RWPE2 (cell line): ENCODE data around the gene ZNF213.
"Not testable (repeated sequence)": the region's sequence is repeated elsewhere in the genome, so short reads cannot be mapped to it uniquely, and the experiment has no call there.

ENCODE experiments used
- ATAC-seq: fragments of 200-7000 bp; cut with Tn5 transposase; 3 replicates; pipeline ENCODE4 v1.9.1; 2021; ENCODE audit warnings: low read depth
- DNase-seq: peaks from one replicate; pipeline ENCODE4 v3.0.0-alpha.2; 2020; ENCODE audit warnings: low spot score
- H3K27ac ChIP-seq: fragments of 450-650 bp; 2 replicates; pipeline ENCODE4 v1.5.1; 2017; ENCODE audit warnings: mild to moderate bottlenecking; ENCODE audit not compliant: poor library complexity, severe bottlenecking
- H3K27me3 ChIP-seq: fragments of 250-450 bp; sonication (Bioruptor Pico); 2 replicates; pipeline ENCODE4 v1.5.1; 2021; ENCODE audit warnings: mild to moderate bottlenecking, moderate library complexity; ENCODE audit not compliant: insufficient read depth, poor library complexity, severe bottlenecking
- H3K36me3 ChIP-seq: fragments of 250-450 bp; sonication (Bioruptor Pico); 2 replicates; pipeline ENCODE4 v1.5.1; 2020; ENCODE audit warnings: low read depth, mild to moderate bottlenecking, moderate library complexity
- H3K4me1 ChIP-seq: fragments of 250-450 bp; sonication (Bioruptor Pico); 2 replicates; pipeline ENCODE4 v1.5.1; 2021; ENCODE audit warnings: mild to moderate bottlenecking, moderate library complexity; ENCODE audit not compliant: insufficient read depth, poor library complexity, severe bottlenecking
- H3K4me3 ChIP-seq: fragments of 250-450 bp; sonication (Bioruptor Pico); 2 replicates; pipeline ENCODE4 v1.5.1; 2021; ENCODE audit warnings: mild to moderate bottlenecking, moderate library complexity; ENCODE audit not compliant: severe bottlenecking
- H3K9me3 ChIP-seq: fragments of 250-450 bp; sonication (Bioruptor Pico); 2 replicates; pipeline ENCODE4 v1.5.1; 2021; ENCODE audit warnings: mild to moderate bottlenecking, moderate library complexity; ENCODE audit not compliant: severe bottlenecking
- TF ChIP-seq, protein P1 (sequence below): fragments of 450-650 bp; IDR thresholded peaks from one replicate; pipeline ENCODE4 v1.5.1; 2017; ENCODE audit warnings: mild to moderate bottlenecking, moderate library complexity; ENCODE audit not compliant: poor library complexity, severe bottlenecking

ZNF213 gene

DNA sequence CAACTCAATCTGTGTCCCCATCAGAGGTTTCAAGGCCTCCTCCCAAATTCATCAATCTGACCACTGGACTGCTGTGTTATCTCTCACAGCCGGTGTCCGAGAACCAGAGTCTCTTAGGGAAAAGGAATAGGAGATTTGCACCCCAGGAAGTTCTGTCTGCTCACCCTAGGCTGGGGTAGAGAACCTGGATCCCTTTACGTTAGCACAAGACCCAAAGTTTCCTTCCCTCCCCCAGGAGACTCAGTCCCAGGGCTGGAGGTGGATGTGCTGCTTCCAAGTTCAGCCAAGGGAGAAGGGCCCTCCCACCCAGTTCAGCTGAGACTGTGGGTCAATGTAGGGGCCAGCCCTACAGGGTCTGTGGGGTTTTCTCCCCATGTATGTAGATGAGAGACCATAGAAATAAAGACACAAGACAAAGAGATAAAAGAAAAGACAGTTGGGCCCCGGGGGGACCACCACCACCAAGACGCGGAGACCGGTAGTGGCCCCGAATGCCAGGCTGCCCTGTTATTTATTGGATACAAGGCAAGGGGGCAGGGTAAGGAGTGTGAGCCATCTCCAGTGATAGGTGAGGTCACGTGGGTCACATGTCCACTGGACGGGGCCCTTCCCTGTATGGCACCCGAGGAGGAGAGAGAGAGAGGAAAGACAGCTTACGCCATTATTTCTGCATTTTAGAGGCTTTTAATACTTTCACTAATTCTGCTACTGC lies 30.4 kb downstream of the ZNF213 start:
- Histone ChIP-seq H3K27me3 (peaks cover 6% of the 10 kb centered on the region), H3K4me1 (no peaks in the 10 kb centered on the region), H3K9me3 (no peaks in the 10 kb centered on the region), H3K27ac (no peak overlapping the region), H3K4me3 (no peak overlapping the region), H3K36me3 (no peaks in the 10 kb centered on the region)
- TF ChIP-seq, protein P1, sequence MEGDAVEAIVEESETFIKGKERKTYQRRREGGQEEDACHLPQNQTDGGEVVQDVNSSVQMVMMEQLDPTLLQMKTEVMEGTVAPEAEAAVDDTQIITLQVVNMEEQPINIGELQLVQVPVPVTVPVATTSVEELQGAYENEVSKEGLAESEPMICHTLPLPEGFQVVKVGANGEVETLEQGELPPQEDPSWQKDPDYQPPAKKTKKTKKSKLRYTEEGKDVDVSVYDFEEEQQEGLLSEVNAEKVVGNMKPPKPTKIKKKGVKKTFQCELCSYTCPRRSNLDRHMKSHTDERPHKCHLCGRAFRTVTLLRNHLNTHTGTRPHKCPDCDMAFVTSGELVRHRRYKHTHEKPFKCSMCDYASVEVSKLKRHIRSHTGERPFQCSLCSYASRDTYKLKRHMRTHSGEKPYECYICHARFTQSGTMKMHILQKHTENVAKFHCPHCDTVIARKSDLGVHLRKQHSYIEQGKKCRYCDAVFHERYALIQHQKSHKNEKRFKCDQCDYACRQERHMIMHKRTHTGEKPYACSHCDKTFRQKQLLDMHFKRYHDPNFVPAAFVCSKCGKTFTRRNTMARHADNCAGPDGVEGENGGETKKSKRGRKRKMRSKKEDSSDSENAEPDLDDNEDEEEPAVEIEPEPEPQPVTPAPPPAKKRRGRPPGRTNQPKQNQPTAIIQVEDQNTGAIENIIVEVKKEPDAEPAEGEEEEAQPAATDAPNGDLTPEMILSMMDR, result no peak
- ATAC-seq, result no peak
- no peak for DNase-seq

DNA sequence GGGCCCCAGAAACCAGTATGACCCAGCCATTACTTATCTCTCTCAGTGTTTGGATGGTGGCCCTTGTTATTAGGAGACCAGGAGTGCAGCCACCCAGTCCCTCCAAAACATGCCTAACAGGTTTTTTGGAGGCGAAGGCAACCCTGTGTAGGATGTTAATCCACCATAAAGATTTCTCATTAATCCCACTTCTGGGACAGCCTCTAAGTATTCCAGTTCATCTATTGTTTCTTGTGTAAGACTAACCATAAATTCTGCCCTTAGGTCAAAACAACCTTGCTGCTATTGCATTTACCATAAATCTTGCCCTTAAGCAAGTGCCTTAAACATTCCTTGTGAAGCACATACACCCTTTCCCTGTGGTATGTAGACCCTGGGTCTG lies 31.7 kb downstream of the ZNF213 start:
- no peak for DNase-seq
- Histone ChIP-seq H3K9me3 (no peaks in the 10 kb centered on the region), H3K27ac (no peak overlapping the region), H3K4me1 (no peaks in the 10 kb centered on the region), H3K27me3 (peaks cover 18% of the 10 kb centered on the region), H3K36me3 (no peaks in the 10 kb centered on the region), H3K4me3 (no peak overlapping the region)
- no peak for ATAC-seq
- TF ChIP-seq, protein P1, result no peak

DNA sequence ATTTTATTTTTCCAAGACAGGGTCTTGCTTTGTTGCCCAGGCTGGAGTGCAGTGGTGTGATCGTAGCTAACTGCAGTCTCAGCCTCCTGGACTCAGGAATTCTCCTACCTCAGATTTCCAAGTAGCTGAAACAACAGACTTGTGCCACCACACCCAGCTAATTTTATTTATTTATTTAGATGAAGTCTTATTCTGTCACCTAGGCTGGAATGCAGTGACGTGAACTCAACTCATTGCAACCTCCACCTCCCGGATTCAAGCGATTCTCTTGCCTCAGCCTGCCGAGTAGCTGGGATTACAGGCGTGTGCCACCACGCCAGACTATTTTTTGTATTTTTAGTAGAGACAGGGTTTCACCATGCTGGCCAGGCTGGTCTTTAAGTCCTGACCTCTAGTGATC lies 33.9 kb downstream of the ZNF213 start:
- not testable (repeated sequence) for H3K4me3 ChIP-seq, ATAC-seq, H3K4me1 ChIP-seq, H3K9me3 ChIP-seq, H3K27ac ChIP-seq, H3K36me3 ChIP-seq, DNase-seq
- H3K27me3 ChIP-seq, result peaks cover 18% of the 10 kb centered on the region

DNA sequence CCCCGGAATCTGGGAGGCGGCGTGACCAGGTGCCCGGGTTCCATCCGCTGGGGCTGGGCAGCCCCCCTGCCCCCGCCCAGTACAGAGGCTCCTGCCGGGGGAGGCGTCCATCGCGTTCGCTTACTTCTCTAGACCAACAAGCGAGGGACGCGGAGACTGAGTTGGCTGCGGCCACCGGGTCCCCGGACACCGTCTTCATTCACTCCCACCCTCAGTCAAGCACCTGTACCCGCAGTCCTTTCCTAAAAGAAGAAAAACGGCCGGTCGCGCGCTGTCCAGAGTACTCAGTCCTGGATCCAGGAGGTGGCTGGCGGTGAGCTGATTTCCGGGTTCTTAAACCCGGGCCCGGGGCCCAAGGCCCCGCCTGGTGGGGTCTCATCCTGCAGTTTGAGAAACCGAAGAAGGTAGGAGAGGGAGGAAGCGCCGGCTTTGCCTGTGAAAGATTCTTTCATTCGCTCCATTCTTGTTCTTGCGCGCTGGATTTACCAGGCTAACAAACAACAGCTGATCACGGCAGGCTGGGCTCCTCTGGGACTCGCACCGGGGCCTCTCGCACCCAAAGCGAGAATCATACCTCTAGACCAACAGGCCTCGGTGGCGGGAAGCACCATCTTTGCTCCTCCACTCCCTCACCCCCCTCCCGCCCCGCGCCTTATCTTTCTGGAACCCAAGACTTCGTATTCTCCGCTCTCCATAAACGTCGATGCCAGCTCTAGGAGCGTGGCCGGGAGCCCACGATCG lies 35.8 kb downstream of the ZNF213 start:
- Histone ChIP-seq H3K4me3 (no peak overlapping the region), H3K9me3 (no peaks in the 10 kb centered on the region), H3K4me1 (no peaks in the 10 kb centered on the region), H3K36me3 (no peaks in the 10 kb centered on the region), H3K27ac (no peak overlapping the region), H3K27me3 (peaks cover 18% of the 10 kb centered on the region)
- TF ChIP-seq, protein P1, result no peak
- DNase-seq, result no peak
- no peak for ATAC-seq

DNA sequence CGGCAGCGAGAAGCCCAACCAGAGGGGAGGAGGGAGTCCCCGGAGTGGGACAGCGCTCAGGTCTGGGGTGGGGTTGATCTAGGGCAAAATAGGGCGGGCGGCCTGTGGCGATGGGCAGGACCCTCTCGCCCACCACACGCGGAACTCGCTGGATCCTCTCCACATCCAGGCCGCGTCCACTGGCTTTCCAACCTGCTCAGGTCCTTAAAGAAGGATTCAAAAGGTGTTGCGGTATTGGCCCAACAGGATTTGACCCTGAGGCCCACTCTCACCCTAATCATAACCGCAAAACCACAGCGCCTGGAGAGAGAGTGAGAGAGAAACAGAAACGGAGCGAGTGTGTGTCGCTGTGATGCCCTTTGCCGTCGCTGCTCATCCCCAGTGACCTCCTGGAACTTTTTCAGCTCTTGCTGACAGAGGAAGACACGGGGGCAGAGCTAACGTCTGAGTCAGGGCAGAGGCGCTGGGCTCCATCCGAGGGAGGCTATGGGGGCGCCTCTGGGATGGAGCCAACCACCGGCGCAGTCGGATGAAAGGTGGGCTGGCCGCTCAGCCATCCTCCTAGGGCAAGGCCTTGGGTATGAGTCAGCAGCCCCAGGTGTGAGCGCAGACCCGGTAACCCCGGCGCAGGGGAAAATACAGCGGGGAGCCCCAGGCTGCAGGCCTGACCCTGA lies 36.5 kb downstream of the ZNF213 start:
- H3K36me3 ChIP-seq, result no peaks in the 10 kb centered on the region
- peaks cover 18% of the 10 kb centered on the region for H3K27me3 ChIP-seq
- no peaks in the 10 kb centered on the region for H3K9me3 ChIP-seq
- ATAC-seq (peak; percentile 29; the same call in 1 of the 3 replicates), DNase-seq (no peak)
- TF ChIP-seq, protein P1, result no peak
- no peaks in the 10 kb centered on the region for H3K4me1 ChIP-seq
- H3K4me3 ChIP-seq, result no peak overlapping the region
- no peak overlapping the region for H3K27ac ChIP-seq
